Cardiac muscle cell (in vitro differentiated cells and primary cell): Measurements from ENCODE around the gene SLC45A2. TPM values are rescaled to one million over a fixed set of nuclear protein-coding genes. Genes with fewer than 3 reads are reported as not detected.
"Not testable (repeated sequence)": the region's sequence is repeated elsewhere in the genome, so short reads cannot be mapped to it uniquely, and the experiment has no call there.

Source experiments
- DNase-seq, 2 donors: peaks; one replicate each; pipeline versions ENCODE4 v3.0.0 to v3.0.0-alpha.2; 2010 to 2017; ENCODE audit warnings: low read depth in 1 of 2, low spot score in 1 of 2
- H3K27ac ChIP-seq: fragments of 200-600 bp; sonication (generic); 2 replicates; pipeline ENCODE4 v1.5.1; 2016
- H3K27me3 ChIP-seq: fragments of 200-600 bp; sonication (generic); 2 replicates; pipeline ENCODE4 v1.6.0; 2016; ENCODE audit warnings: control low read depth
- H3K36me3 ChIP-seq: fragments of 200-600 bp; sonication (generic); 2 replicates; pipeline ENCODE4 v1.5.1; 2016; ENCODE audit warnings: control low read depth
- H3K4me1 ChIP-seq: fragments of 200-600 bp; sonication (generic); 2 replicates; pipeline ENCODE4 v1.8.1; 2017; ENCODE audit warnings: low read depth, mild to moderate bottlenecking, mixed run types
- H3K4me3 ChIP-seq: fragments of 200-600 bp; sonication (generic); 2 replicates; pipeline ENCODE4 v1.5.1; 2016; ENCODE audit warnings: mild to moderate bottlenecking
- H3K9me3 ChIP-seq: fragments of 200-600 bp; sonication (generic); 2 replicates; pipeline ENCODE4 v1.5.1; 2017; ENCODE audit warnings: low read depth, mild to moderate bottlenecking, control low read depth
- polyA plus RNA-seq: library from polyadenylated mRNA; unstranded; fragments of >200 nt; fragmentation: Nextera tagmentation; extraction: Ambion mirVana; gene quantifications from 2 replicates; pipeline ENCODE4 v1.2.1, GENCODE V29; 2016
- total RNA-seq: library from RNA; depleted of rRNA; stranded (reverse); fragments of >200 nt; gene quantifications from 2 replicates; pipeline ENCODE4 v1.2.3, GENCODE V29; 2016
- TF ChIP-seq, protein P1 (sequence below): IDR thresholded peaks from 2 replicates; pipeline ENCODE4 v1.5.1; 2012; ENCODE audit warnings: low read depth, mild to moderate bottlenecking, low read length

Gene SLC45A2
- total and polyA plus RNA-seq, 2 experiments from 2014 or later = 0.32 TPM; not detected in 1

DNA sequence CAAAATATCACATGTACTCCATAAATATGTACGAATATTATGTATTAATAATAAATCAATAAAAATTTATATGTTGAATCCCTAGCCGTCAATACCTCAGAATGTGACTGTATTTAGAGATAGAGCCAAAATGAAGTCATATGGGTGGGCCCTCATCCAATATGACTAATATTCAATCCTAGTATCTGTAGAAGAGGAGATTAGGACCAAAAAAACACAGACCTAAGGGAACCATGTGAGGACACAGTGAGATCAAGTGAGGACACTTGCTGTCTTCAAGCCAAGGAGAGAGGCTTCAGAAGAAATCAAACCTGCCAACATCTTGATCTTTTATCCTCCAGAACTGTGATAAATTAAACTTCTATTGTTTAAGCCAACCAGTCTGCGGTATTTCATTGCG, 27.0 kb upstream of the SLC45A2 start:
- peak in 1 of 2 donors; percentile 47 for DNase-seq
- no peaks in the 10 kb centered on the region for H3K27me3 ChIP-seq

DNA sequence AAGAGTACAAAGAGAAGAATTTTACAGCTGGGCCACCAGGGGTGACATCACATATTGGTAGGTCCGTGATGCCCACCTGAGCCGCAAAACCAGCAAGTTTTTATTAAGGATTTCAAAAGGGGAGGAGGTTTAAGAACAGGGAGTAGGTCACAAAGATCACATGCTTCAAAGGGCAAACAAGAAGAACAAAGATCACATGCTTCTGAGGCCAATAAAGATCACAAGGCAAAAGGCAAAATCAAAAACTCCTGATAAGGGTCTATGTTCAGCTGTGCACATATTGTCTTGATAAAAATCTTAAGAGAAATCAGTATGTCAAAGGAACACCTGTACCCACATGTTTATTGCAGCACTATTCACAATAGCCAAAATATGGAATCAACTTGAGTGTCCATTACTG, 25.7 kb upstream of the SLC45A2 start:
- H3K27ac ChIP-seq, H3K9me3 ChIP-seq, H3K36me3 ChIP-seq, H3K27me3 ChIP-seq, DNase-seq, H3K4me3 ChIP-seq: not testable (repeated sequence)
- peaks cover 15% of the 10 kb centered on the region for H3K4me1 ChIP-seq

More for the DNA sequence above, 27.0 kb upstream of the SLC45A2 start:
- H3K4me3 ChIP-seq = no peak overlapping the region
- H3K27ac ChIP-seq = no peak overlapping the region
- TF ChIP-seq, protein P1, sequence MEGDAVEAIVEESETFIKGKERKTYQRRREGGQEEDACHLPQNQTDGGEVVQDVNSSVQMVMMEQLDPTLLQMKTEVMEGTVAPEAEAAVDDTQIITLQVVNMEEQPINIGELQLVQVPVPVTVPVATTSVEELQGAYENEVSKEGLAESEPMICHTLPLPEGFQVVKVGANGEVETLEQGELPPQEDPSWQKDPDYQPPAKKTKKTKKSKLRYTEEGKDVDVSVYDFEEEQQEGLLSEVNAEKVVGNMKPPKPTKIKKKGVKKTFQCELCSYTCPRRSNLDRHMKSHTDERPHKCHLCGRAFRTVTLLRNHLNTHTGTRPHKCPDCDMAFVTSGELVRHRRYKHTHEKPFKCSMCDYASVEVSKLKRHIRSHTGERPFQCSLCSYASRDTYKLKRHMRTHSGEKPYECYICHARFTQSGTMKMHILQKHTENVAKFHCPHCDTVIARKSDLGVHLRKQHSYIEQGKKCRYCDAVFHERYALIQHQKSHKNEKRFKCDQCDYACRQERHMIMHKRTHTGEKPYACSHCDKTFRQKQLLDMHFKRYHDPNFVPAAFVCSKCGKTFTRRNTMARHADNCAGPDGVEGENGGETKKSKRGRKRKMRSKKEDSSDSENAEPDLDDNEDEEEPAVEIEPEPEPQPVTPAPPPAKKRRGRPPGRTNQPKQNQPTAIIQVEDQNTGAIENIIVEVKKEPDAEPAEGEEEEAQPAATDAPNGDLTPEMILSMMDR = no peak
- peaks cover 15% of the 10 kb centered on the region for H3K4me1 ChIP-seq
- H3K36me3 ChIP-seq = no peaks in the 10 kb centered on the region
- H3K9me3 ChIP-seq = no peaks in the 10 kb centered on the region

DNA sequence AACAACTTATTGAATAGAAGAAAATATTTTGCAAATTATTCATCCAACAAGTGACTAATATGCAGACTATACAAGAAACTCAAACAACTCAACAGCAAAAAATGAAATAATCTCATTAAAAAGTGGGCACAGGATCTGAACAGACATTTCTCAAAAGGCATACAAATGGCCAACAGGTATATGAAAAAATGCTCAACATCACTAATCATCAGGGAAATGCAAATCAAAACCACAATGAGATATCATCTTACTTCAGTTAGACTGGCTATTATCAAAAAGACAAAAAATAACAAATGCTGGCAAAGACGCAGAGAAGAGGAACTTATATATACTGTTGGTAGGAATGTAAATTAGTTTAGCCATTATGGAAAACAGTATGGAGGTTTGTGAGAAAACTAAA, 25.1 kb upstream of the SLC45A2 start:
- H3K36me3 ChIP-seq = peaks cover 5% of the 10 kb centered on the region
- no peak for DNase-seq
- peaks cover 15% of the 10 kb centered on the region for H3K4me1 ChIP-seq
- no peak overlapping the region for H3K27ac ChIP-seq
- H3K9me3 ChIP-seq = no peaks in the 10 kb centered on the region
- H3K27me3 ChIP-seq = no peaks in the 10 kb centered on the region
- H3K4me3 ChIP-seq = no peak overlapping the region
- TF ChIP-seq, protein P1 = no peak

DNA sequence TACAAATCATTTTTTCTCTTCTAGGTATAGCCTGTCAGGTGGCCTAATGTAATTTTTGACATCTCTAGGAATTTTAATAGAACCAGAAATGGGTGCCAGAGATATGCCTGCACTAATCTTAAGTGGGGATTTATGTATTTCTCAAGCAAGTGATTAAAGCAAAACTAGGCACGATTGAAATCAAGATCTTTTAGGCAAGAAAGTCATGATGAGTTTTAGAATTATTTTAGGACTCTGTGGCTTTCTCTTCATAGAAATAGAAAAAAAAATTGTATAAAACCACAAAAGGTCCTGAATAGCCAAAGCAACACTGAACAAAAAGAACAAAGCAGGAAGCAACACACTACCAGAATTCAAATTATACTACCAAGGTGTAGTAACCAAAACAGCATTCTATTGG, 24.3 kb upstream of the SLC45A2 start:
- Histone ChIP-seq H3K27ac (peak overlapping the region; percentile 96), H3K4me1 (peaks cover 15% of the 10 kb centered on the region), H3K27me3 (no peaks in the 10 kb centered on the region), H3K4me3 (peak overlapping the region; percentile 80), H3K36me3 (peaks cover 11% of the 10 kb centered on the region), H3K9me3 (no peaks in the 10 kb centered on the region)
- peak in 1 of 2 donors; percentile 4 for DNase-seq
- TF ChIP-seq, protein P1 = no peak

DNA sequence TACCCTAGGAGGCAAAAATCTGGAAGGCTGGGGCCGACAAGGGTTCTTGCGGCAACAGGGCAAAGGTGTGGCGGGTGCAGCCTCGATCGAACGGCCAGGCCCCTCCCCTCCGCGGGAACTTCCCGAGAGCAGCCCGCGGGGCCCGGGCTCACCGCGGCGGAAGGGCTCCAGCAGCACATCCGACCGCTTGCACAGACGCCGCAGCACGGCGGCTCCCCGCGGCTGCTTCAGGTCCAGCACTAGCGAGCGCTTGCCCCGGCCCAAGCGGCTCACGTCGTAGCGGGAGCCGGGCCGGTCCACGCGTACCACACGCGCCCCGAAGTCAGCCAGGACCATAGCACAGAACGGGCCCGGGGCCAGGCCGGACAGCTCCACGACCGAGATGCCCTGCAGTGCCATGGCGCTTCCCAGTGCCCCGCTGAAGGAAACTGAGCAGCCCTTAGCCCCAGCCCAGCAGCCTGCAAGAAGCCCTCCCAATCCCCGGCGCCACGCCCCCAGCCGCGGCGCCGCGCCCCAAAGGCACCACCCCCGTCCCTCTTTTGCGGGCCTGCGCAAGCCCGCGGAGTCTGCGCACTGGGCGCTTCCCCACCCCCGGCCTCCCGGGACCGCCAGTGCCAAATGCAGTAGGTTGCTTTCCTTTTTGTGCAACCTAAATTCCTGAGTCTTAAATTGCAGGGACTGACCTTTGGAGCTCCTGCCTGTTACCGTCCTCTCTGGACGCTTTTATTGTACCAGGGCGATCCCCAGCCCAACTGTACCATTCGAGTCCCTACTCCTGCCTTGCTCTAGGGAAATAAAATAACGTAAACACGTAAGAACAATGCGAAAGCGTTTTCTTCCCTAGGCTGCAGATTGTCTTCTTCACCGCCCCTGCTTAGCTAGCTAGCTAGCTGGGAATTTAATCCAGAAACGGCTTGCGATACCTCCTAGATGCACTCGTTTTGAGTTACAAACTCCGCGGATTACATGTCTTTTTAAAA, 23.4 kb upstream of the SLC45A2 start, which contains the start of gene AMACR:
TSS of gene AMACR (minus strand) at position 430 of the 980 bp plus-strand sequence. CDS start at position 399, 31 bp downstream.
- no peaks in the 10 kb centered on the region for H3K9me3 ChIP-seq
- H3K27me3 ChIP-seq = no peaks in the 10 kb centered on the region
- peak within 1 kb of the TSS; percentile 80 for H3K4me3 ChIP-seq
- TF ChIP-seq, protein P1 = peak; percentile 27
- peak within 1 kb of the TSS; percentile 96 for H3K27ac ChIP-seq
- peaks cover 14% of the 10 kb centered on the region for H3K36me3 ChIP-seq
- peaks cover 15% of the 10 kb centered on the region for H3K4me1 ChIP-seq
- DNase-seq = peak; percentile 94 to 98

DNA sequence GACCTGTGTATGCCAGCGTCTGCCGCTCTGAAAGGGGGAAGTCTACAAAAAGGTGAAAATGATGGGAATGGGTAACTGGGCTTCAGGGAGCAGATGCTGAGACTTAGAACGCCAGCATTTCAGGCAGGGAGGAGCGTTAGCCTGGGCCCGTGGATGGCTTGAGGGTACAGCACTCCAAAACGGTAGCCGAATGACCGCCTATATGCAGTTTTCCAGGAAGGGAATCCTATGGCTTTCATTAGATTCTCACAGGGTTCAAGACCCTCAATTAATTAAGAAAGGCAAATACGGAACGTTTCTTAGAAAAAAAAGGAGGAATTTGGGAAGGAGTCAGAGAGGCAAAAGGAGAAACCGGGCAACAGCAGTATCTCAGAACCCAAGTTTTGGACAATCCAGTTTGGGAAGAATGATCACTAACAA, 22.7 kb upstream of the SLC45A2 start:
- peak overlapping the region; percentile 80 for H3K4me3 ChIP-seq
- TF ChIP-seq, protein P1 = no peak
- peak; percentile 20 to 21 for DNase-seq
- peaks cover 14% of the 10 kb centered on the region for H3K36me3 ChIP-seq
- H3K9me3 ChIP-seq = no peaks in the 10 kb centered on the region
- peaks cover 15% of the 10 kb centered on the region for H3K4me1 ChIP-seq
- H3K27ac ChIP-seq = peak overlapping the region; percentile 96
- H3K27me3 ChIP-seq = no peaks in the 10 kb centered on the region
